HEK293 (cell line): ENCODE results near the gene SCAF4.

Source experiments
- CTCF ChIA-PET: fragments of 350-600 bp; formaldehyde crosslinking; extraction: SDS; loops from one replicate; lab custom pipeline; 2021; ENCODE audit warnings: antibody characterized with exemption; lab: Yijun Ruan, JAX
- POLR2A ChIA-PET: fragments of 300-600 bp; formaldehyde crosslinking; extraction: SDS; loops from one replicate; lab custom pipeline; 2020; ENCODE audit warnings: antibody characterized with exemption, inconsistent platforms; lab: Yijun Ruan, JAX
- H3K27ac ChIP-seq: fragments of 200-500 bp; sonication (Bioruptor generic); 2 replicates; pipeline ENCODE4 v1.5.1; 2014; ENCODE audit warnings: low read depth, low read length, control low read depth, inconsistent platforms; ENCODE audit errors: extremely low read depth
- H3K36me3 ChIP-seq, 2 experiments: fragments of 200-500 bp in 1 of 2; sonication (Bioruptor generic) in 1 of 2; 1 replicate in 1 of 2; 2 replicates in 1 of 2; pipeline ENCODE4 v1.5.1; 2014 to 2017; ENCODE audit warnings: inconsistent platforms in 2 of 2, low read length in 2 of 2; ENCODE audit not compliant: control insufficient read depth in 2 of 2, insufficient read depth in 1 of 2
- H3K4me1 ChIP-seq: fragments of 200-500 bp; sonication (Bioruptor generic); 2 replicates; pipeline ENCODE4 v1.5.1; 2014; ENCODE audit warnings: mild to moderate bottlenecking, low read length, inconsistent platforms; ENCODE audit not compliant: control insufficient read depth, insufficient read depth
- H3K4me3 ChIP-seq: 2 replicates; pipeline ENCODE4 v1.5.1; 2011; ENCODE audit warnings: low read depth, mild to moderate bottlenecking, control low read depth, low read length, moderate library complexity
- H3K9me3 ChIP-seq: fragments of 200-500 bp; sonication (Bioruptor generic); 2 replicates; pipeline ENCODE4 v1.5.1; 2014; ENCODE audit warnings: low read depth, low read length, inconsistent platforms; ENCODE audit not compliant: control insufficient read depth, insufficient read depth
- REPIN1 ChIP-seq: fragments of 450-650 bp; formaldehyde crosslinking; IDR thresholded peaks from 2 replicates; pipeline ENCODE4 v1.5.1; 2017; ENCODE audit warnings: missing biosample characterization, missing genetic modification characterization, low read depth
- SALL2 ChIP-seq: fragments of 450-650 bp; formaldehyde crosslinking; IDR thresholded peaks from 2 replicates; pipeline ENCODE4 v1.5.0; 2017; ENCODE audit warnings: missing biosample characterization, mild to moderate bottlenecking, missing genetic modification characterization, borderline replicate concordance
- SP3 ChIP-seq: fragments of 450-650 bp; formaldehyde crosslinking; IDR thresholded peaks from 2 replicates; pipeline ENCODE4 v1.5.1; 2016; ENCODE audit warnings: missing biosample characterization, missing genetic modification characterization
- SP7 ChIP-seq: fragments of 450-650 bp; formaldehyde crosslinking; IDR thresholded peaks from 2 replicates; pipeline ENCODE4 v1.5.1; 2016; ENCODE audit warnings: missing biosample characterization, missing genetic modification characterization
- TRIM28 ChIP-seq: IDR thresholded peaks from 2 replicates; pipeline ENCODE4 v1.6.1; 2011; ENCODE audit warnings: low read length, control low read depth, borderline replicate concordance
- YY2 ChIP-seq: fragments of 450-650 bp; formaldehyde crosslinking; IDR thresholded peaks from 2 replicates; pipeline ENCODE4 v1.5.1; 2016; ENCODE audit warnings: missing biosample characterization, missing genetic modification characterization
- ZBTB20 ChIP-seq: fragments of 450-650 bp; formaldehyde crosslinking; IDR thresholded peaks from 2 replicates; pipeline ENCODE4 v1.5.1; 2016; ENCODE audit warnings: missing biosample characterization, missing genetic modification characterization
- ZBTB7A ChIP-seq: fragments of 450-650 bp; formaldehyde crosslinking; IDR thresholded peaks from 2 replicates; pipeline ENCODE4 v1.5.1; 2016; ENCODE audit warnings: low read depth, missing biosample characterization, missing genetic modification characterization
- ZBTB8A ChIP-seq: fragments of 450-650 bp; formaldehyde crosslinking; IDR thresholded peaks from 2 replicates; pipeline ENCODE4 v1.5.1; 2016; ENCODE audit warnings: missing biosample characterization, missing genetic modification characterization
- ZNF157 ChIP-seq: fragments of 450-650 bp; formaldehyde crosslinking; IDR thresholded peaks from 2 replicates; pipeline ENCODE4 v1.5.1; 2016; ENCODE audit warnings: missing biosample characterization, missing genetic modification characterization
- ZNF184 ChIP-seq: fragments of 450-650 bp; IDR thresholded peaks from 2 replicates; pipeline ENCODE4 v1.5.1; 2018; ENCODE audit warnings: missing biosample characterization, mild to moderate bottlenecking, missing genetic modification characterization
- ZNF354C ChIP-seq: fragments of 450-650 bp; formaldehyde crosslinking; IDR thresholded peaks from 2 replicates; pipeline ENCODE4 v1.5.1; 2016; ENCODE audit warnings: missing biosample characterization, missing genetic modification characterization, low read depth, borderline replicate concordance
- ZNF366 ChIP-seq: fragments of 450-650 bp; formaldehyde crosslinking; conservative IDR thresholded peaks from 2 replicates; pipeline ENCODE4 v1.5.1; 2016; ENCODE audit warnings: missing biosample characterization, missing genetic modification characterization
- ZNF404 ChIP-seq: fragments of 450-650 bp; formaldehyde crosslinking; IDR thresholded peaks from 2 replicates; pipeline ENCODE4 v1.5.1; 2017; ENCODE audit warnings: missing biosample characterization, missing genetic modification characterization
- ZNF596 ChIP-seq: fragments of 450-650 bp; IDR thresholded peaks from 2 replicates; pipeline ENCODE4 v1.5.0; 2018; ENCODE audit warnings: missing biosample characterization, mild to moderate bottlenecking, missing genetic modification characterization, moderate library complexity
- ZSCAN16 ChIP-seq: fragments of 450-650 bp; formaldehyde crosslinking; IDR thresholded peaks from 2 replicates; pipeline ENCODE4 v1.5.1; 2016; ENCODE audit warnings: missing biosample characterization, missing genetic modification characterization
- TF ChIP-seq, protein P1 (sequence below): fragments of 450-650 bp; formaldehyde crosslinking; IDR thresholded peaks from 2 replicates; pipeline ENCODE4 v1.5.1; 2016; ENCODE audit warnings: missing biosample characterization, missing genetic modification characterization, borderline replicate concordance
- TF ChIP-seq, protein P2 (sequence below): fragments of 450-650 bp; formaldehyde crosslinking; IDR thresholded peaks from 2 replicates; pipeline ENCODE4 v1.5.1; 2016; ENCODE audit warnings: missing biosample characterization, missing genetic modification characterization
- TF ChIP-seq, protein P3 (sequence below): fragments of 450-650 bp; formaldehyde crosslinking; IDR thresholded peaks from 2 replicates; pipeline ENCODE4 v1.5.1; 2016; ENCODE audit warnings: missing biosample characterization, missing genetic modification characterization
- TF ChIP-seq, protein P4 (sequence below): fragments of 450-650 bp; formaldehyde crosslinking; IDR thresholded peaks from 2 replicates; pipeline ENCODE4 v1.5.1; 2017; ENCODE audit warnings: missing biosample characterization, missing genetic modification characterization

SCAF4 gene

DNA sequence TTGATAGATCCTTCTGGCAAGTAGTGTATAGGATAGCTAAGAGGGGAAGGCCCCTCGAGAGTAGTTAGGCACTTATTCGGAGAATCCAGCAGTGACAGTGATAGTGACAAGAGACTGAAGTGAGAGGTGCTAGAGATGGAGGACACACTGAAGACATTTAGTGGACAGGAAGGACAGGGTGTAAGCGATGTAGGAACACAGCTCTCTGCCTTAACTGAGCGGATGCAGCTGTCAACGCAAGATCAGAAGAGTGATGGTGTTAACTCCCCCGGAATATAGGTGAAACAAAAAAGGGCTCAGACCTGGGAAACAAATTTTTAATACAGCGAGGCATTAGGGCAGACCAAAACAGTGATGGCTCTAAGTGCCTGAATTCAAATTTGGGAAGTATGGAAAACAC, 56.6 kb downstream of the SCAF4 start (continued):
- TF ChIP-seq, protein P1, sequence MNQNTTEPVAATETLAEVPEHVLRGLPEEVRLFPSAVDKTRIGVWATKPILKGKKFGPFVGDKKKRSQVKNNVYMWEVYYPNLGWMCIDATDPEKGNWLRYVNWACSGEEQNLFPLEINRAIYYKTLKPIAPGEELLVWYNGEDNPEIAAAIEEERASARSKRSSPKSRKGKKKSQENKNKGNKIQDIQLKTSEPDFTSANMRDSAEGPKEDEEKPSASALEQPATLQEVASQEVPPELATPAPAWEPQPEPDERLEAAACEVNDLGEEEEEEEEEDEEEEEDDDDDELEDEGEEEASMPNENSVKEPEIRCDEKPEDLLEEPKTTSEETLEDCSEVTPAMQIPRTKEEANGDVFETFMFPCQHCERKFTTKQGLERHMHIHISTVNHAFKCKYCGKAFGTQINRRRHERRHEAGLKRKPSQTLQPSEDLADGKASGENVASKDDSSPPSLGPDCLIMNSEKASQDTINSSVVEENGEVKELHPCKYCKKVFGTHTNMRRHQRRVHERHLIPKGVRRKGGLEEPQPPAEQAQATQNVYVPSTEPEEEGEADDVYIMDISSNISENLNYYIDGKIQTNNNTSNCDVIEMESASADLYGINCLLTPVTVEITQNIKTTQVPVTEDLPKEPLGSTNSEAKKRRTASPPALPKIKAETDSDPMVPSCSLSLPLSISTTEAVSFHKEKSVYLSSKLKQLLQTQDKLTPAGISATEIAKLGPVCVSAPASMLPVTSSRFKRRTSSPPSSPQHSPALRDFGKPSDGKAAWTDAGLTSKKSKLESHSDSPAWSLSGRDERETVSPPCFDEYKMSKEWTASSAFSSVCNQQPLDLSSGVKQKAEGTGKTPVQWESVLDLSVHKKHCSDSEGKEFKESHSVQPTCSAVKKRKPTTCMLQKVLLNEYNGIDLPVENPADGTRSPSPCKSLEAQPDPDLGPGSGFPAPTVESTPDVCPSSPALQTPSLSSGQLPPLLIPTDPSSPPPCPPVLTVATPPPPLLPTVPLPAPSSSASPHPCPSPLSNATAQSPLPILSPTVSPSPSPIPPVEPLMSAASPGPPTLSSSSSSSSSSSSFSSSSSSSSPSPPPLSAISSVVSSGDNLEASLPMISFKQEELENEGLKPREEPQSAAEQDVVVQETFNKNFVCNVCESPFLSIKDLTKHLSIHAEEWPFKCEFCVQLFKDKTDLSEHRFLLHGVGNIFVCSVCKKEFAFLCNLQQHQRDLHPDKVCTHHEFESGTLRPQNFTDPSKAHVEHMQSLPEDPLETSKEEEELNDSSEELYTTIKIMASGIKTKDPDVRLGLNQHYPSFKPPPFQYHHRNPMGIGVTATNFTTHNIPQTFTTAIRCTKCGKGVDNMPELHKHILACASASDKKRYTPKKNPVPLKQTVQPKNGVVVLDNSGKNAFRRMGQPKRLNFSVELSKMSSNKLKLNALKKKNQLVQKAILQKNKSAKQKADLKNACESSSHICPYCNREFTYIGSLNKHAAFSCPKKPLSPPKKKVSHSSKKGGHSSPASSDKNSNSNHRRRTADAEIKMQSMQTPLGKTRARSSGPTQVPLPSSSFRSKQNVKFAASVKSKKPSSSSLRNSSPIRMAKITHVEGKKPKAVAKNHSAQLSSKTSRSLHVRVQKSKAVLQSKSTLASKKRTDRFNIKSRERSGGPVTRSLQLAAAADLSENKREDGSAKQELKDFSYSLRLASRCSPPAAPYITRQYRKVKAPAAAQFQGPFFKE (tag by site-specific recombination) = no peak

DNA sequence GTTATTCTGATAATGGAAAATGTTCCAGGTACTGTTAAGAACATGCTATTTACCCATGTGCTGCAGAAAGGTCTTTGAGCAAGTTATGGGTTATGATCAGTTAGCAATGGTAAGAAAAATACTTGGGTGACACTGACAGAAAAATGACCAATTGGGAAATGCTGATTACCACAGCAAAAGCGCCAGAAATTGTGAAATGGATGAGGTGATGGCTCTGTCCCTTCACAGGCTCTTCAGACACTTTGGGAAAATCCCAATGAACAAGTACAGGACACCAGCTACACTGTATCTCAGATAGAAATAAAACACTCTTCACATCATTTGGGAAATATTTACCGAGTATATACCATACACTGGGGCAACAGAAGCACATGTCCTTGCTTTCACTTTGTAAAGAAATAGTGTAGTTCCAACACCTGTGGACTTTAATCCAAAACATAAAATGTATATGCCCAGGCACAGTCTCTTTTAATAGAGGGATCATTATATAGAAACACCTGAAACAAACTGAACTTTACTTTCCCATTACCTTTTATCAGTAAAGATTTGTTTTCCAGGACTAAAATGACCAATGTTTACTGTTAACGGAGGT, 58.5 kb downstream of the SCAF4 start:
- Histone ChIP-seq H3K9me3 (no peaks in the 10 kb centered on the region), H3K36me3 (peaks cover 17 to 29% of the 10 kb centered on the region in 2 experiments; a peak in 2 of 3 replicates), H3K4me3 (no peak overlapping the region), H3K27ac (no peak overlapping the region), H3K4me1 (0 out of 2 replicates have a peak, but pooled peaks cover 1% of the 10 kb centered on the region)
- CTCF ChIA-PET = interaction anchor here (0.6 to 1.2 kb wide), 2 partner anchors 13 to 426 kb away, joined by 3 to 4 read pairs; no protein-coding TSS in a partner anchor
- POLR2A ChIA-PET = no interaction called here
- TF ChIP-seq YY2 (tag by site-specific recombination) (no peak), SALL2 (tag by site-specific recombination) (no peak), ZNF184 (tag by site-specific recombination) (no peak), REPIN1 (tag by site-specific recombination) (no peak), SP3 (tag by site-specific recombination) (no peak), ZNF157 (tag by site-specific recombination) (no peak), ZBTB20 (no peak), ZBTB8A (no peak), ZSCAN16 (tag by site-specific recombination) (no peak), TRIM28 (no peak), ZBTB7A (tag by site-specific recombination) (no peak), ZNF596 (no peak), ZNF404 (tag by site-specific recombination) (no peak), SP7 (tag by site-specific recombination) (no peak), ZNF354C (no peak), ZNF366 (no peak)
- TF ChIP-seq, protein P2, sequence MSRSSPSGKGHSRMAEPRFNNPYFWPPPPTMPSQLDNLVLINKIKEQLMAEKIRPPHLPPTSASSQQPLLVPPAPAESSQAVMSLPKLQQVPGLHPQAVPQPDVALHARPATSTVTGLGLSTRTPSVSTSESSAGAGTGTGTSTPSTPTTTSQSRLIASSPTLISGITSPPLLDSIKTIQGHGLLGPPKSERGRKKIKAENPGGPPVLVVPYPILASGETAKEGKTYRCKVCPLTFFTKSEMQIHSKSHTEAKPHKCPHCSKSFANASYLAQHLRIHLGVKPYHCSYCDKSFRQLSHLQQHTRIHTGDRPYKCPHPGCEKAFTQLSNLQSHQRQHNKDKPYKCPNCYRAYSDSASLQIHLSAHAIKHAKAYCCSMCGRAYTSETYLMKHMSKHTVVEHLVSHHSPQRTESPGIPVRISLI (tag by site-specific recombination) = no peak
- TF ChIP-seq, protein P3, sequence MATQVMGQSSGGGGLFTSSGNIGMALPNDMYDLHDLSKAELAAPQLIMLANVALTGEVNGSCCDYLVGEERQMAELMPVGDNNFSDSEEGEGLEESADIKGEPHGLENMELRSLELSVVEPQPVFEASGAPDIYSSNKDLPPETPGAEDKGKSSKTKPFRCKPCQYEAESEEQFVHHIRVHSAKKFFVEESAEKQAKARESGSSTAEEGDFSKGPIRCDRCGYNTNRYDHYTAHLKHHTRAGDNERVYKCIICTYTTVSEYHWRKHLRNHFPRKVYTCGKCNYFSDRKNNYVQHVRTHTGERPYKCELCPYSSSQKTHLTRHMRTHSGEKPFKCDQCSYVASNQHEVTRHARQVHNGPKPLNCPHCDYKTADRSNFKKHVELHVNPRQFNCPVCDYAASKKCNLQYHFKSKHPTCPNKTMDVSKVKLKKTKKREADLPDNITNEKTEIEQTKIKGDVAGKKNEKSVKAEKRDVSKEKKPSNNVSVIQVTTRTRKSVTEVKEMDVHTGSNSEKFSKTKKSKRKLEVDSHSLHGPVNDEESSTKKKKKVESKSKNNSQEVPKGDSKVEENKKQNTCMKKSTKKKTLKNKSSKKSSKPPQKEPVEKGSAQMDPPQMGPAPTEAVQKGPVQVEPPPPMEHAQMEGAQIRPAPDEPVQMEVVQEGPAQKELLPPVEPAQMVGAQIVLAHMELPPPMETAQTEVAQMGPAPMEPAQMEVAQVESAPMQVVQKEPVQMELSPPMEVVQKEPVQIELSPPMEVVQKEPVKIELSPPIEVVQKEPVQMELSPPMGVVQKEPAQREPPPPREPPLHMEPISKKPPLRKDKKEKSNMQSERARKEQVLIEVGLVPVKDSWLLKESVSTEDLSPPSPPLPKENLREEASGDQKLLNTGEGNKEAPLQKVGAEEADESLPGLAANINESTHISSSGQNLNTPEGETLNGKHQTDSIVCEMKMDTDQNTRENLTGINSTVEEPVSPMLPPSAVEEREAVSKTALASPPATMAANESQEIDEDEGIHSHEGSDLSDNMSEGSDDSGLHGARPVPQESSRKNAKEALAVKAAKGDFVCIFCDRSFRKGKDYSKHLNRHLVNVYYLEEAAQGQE (tag by site-specific recombination) = no peak
- TF ChIP-seq, protein P4, sequence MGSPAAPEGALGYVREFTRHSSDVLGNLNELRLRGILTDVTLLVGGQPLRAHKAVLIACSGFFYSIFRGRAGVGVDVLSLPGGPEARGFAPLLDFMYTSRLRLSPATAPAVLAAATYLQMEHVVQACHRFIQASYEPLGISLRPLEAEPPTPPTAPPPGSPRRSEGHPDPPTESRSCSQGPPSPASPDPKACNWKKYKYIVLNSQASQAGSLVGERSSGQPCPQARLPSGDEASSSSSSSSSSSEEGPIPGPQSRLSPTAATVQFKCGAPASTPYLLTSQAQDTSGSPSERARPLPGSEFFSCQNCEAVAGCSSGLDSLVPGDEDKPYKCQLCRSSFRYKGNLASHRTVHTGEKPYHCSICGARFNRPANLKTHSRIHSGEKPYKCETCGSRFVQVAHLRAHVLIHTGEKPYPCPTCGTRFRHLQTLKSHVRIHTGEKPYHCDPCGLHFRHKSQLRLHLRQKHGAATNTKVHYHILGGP (tag by site-specific recombination) = no peak
- TF ChIP-seq, all 188 proteins: peak for 0
